Activated effector memory CD4-positive, alpha-beta T cell treated with anti-CD3 and anti-CD28 coated beads, Interleukin-2, amount 50 U/mL, for 16 hours (primary cell): ENCODE results near the gene RAB37.

Experiments used
- DNase-seq: peaks from one replicate; pipeline ENCODE4 v3.0.0-alpha.2; 2020

RAB37 gene

DNA sequence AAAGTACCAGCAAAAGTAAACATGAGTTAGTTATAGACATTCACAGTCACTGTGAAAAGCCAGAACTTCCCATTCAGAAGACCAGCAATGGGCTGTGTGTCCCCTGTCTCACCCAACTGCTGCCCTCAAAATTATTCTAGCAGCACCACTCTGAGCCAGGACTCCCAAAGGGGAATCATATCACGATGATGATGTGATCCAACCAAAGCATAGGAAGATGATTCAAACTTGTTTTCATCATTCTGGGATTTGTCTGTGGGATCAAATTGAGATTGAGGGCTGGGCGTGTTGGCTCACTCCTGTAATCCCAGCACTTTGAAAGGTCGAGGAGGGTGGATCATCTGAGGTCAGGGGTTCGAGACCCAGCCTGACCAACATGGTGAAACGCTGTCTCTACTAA lies 45.5 kb downstream of the RAB37 start:
- no peak for DNase-seq

DNA sequence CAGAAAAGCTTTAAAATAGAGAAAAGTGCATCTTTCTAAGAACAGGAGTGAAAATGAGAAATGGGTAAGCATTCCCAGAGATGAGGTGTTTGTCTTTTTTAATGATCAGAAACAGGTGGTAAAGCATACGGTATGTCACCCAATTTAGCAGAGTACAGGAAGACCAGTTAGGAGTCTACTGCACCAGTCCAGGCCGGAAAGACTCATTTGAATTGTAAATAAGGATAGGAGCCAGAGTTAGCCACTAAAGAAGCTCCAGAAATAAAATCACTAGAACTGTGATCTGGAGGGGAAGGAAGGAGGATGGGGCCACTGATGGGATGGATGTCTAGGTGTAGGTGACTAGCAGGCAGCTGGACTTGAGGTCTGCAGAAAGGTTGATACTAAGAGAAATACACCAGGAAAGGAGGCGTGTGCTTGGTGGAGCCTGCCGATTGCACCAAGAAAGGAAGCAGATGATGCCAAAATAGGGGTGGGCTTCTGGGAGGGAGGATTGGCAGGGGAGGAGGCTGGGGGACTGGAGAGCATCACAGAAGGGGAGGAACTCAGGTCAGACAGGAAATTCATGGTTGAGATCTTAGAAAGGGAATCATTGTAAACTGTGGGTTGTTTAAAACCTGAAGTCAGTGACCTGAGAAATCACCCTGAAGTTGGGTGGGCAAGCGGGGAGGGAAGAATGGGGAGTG lies 47.2 kb downstream of the RAB37 start:
- no peak for DNase-seq

GRCh38 chr17:74785096-74785980 lies 48.3 kb downstream of the RAB37 start:
- DNase-seq: no peak

GRCh38 chr17:74785981-74786360 lies 48.9 kb downstream of the RAB37 start:
- DNase-seq: no peak

DNA sequence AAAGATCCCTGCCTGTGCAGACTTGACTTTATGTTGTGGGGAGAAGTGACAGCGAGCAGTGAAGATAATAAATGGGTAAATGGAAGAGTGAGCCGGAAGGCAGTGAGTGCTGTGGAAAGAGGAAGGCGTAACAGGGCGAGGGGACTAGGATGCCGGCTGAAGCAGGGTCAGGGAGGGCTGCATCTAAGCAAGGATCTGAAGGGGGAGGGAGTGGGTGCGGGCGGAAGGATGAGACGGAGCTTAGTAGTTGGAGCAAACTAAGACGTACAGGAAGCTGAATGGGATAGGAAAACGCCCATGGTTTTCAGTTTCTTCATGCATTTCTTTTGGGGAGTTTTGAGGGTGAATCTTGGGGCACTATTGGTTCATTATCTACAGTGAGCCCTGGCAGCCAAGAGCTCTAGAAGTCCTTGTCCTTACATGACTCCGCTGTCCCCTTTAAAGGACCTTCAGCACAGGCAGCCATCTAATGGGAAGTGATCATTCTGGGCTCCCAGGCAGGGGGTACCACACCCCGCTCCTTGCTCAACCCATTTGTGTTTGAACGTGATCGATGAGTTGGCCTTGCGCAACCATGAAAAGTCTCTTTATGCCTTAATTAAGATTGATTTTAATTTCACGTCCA lies 49.5 kb downstream of the RAB37 start:
- no peak for DNase-seq

DNA sequence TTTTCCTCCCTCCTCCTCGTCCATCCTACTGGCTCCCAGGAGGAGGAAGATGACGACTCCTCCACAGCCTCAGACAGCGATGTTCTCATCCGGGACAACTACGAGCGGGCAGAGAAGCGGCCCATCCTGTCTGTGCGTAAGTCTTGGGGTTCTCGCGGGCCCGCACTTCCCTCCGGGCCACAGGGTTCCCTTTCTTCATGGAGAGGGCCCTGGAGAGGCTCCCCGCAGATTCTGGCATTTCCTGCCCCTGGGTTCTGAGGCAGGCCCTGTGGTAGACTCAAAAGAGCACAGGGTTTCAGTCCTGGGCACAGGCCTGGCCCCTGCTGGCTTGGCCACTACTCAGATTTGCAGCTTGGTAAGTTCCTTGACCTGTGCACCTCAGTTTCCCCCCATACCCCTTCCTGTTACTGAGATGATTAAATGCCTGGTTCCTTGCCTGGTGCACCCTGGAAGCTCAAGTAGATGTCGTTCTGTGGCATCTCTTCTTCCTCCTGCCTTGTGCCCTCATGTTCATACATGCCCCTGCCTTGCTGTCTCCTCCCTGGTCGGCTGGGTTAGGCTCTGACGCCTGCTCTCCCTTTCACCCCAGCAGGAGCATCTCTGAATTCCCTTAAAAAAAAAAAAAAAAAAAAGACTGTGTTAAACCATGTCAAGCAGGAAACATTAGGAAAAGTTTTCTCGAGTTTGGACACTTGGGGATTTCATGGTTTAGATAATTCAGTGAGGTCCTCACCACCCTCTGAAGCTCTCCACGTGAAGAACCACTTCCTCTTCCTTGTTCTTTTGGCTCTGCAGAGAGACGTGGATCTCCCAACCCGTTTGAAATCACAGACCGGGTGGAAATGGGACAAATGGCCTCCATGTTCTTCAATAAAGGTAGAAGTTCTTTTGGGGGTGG lies 53.4 kb downstream of the RAB37 start:
- DNase-seq: no peak

DNA sequence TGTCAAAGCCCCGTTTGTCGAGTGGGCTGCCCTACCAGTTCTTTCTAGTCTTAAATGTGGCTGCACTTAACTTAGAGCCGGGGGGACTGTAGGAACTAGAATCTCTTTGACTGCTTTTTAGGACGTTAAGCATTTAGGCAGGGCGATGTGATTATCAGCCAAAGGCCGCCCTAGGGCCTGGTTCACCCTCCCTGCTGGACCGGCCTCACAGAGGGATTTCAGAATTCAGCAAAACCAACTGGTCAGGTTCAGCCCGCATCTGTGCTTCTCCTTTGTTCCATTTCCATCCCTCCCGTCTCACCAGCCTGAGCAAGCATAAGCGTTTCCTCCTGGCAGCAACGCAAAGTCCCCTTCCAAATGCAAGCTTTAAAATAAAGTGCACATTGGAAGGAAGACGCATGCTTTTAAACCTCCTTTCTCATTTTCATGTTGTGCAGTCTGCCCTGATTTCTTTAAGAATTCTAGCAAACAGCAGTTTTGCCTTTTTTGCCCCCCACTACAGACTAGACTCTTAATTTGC lies 55.6 kb downstream of the RAB37 start:
- no peak for DNase-seq

- no peak for DNase-seq
Observed at GRCh38 chr17:74795327-74796020, 58.4 kb downstream of the RAB37 start.

DNA sequence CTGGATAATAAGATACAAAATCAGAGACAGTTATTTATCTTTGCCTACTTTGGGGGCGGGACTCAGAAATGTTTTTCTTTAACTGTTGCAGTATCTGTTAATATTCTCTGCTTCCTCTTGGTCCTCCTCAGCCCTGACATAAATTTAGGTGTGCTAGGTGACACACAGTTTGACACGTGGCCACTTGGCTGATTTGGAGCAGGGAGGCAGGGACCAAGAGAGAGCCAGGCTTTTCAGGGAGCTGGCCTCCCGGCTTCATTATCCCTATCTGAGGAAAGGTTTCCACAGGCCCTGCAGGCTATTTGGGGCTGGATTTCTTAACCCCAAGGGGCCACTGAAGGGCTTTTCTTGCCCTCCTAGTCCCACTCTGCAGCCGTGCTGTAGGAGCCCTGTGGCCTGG lies 59.2 kb downstream of the RAB37 start:
- DNase-seq: no peak

DNA sequence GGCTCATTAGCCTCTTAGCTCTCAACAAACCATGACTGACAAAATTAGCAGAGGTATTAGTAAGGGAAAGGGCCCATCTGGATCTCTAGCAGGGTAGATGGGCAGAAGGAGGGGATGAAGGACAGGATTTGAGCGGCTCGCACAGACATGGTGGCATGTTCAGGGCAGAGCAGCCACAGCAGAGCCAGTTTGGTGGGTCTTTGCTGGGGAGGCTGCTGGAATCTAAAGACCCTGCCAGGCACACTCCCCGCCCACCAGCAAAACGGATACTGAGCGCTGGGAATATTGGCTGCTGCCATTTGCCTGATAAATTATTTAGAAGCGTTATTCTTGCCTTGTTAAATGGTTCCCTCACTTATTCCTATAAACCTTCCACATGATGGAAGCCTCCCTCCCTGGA lies 59.8 kb downstream of the RAB37 start:
- no peak for DNase-seq
